ENCODE results near the gene LZTR1.
"Not testable (repeated sequence)": the region's sequence is repeated elsewhere in the genome, so short reads cannot be mapped to it uniquely, and the experiment has no call there.

- not testable (repeated sequence) for TF ChIP-seq CTCF, EZH2 (IDR thresholded peaks at IDR 0.05)
These were observed 27.1 kb downstream of the LZTR1 start for GRCh38 chr22:21009208-21009607.
